OCI-LY7 (cell line): ENCODE data around the gene MAP1LC3B. TPM values are rescaled to one million over a fixed set of nuclear protein-coding genes. Genes with fewer than 3 reads are reported as not detected.
A peak's percentile ranks its signal among the peaks of the same experiment; 100 is the strongest.

Experiments used
- BruUV-seq: library from RNA; stranded (reverse); fragments of 400-500 nt; replicated peaks from 2 replicates; lab custom pipeline; 2021; lab: Mats Ljungman, UMichigan
- CTCF ChIA-PET: fragments of 300-600 bp; sonication (Branson Sonifier 250); formaldehyde crosslinking; loops from one replicate; lab custom pipeline; 2022; ENCODE audit warnings: antibody characterized with exemption; ENCODE audit not compliant: unreplicated experiment; lab: Charles Lee
- POLR2A ChIA-PET: fragments of 300-600 bp; sonication (Branson Sonifier 250); formaldehyde crosslinking; loops from one replicate; lab custom pipeline; 2022; ENCODE audit warnings: antibody characterized with exemption; lab: Charles Lee
- DNase-seq: peaks from one replicate; pipeline ENCODE4 v3.0.0-alpha.2; 2015; ENCODE audit warnings: low spot score
- H2AFZ ChIP-seq: fragments of 200-600 bp; sonication (generic), shearing (Covaris generic); 2 replicates; pipeline ENCODE4 v1.6.1; 2014; ENCODE audit warnings: mild to moderate bottlenecking, antibody characterized with exemption, low read length, moderate library complexity
- H3K27ac ChIP-seq: fragments of 200-600 bp; sonication (generic); 2 replicates; pipeline ENCODE4 v1.5.1; 2014; ENCODE audit warnings: mixed run types, low read depth, mild to moderate bottlenecking, moderate library complexity, low read length, inconsistent platforms; ENCODE audit not compliant: poor library complexity, severe bottlenecking
- H3K36me3 ChIP-seq: fragments of 200-600 bp; sonication (generic); 2 replicates; pipeline ENCODE4 v1.6.1; 2014; ENCODE audit warnings: mild to moderate bottlenecking, antibody characterized with exemption, low read length, moderate library complexity, mixed read lengths; ENCODE audit not compliant: insufficient read depth
- H3K4me1 ChIP-seq: fragments of 200-600 bp; sonication (generic); 2 replicates; pipeline ENCODE4 v1.5.1; 2014; ENCODE audit warnings: mild to moderate bottlenecking, low read length; ENCODE audit not compliant: insufficient read depth, poor library complexity, severe bottlenecking
- H3K4me2 ChIP-seq: fragments of 200-600 bp; sonication (generic); 2 replicates; pipeline ENCODE4 v1.6.1; 2014; ENCODE audit warnings: mild to moderate bottlenecking, low read length
- H3K4me3 ChIP-seq: fragments of 200-600 bp; sonication (generic); 2 replicates; pipeline ENCODE4 v1.5.1; 2014; ENCODE audit warnings: mild to moderate bottlenecking, low read depth, low read length; ENCODE audit not compliant: poor library complexity, severe bottlenecking
- H3K79me2 ChIP-seq: fragments of 200-600 bp; sonication (generic); 2 replicates; pipeline ENCODE4 v1.6.1; 2016; ENCODE audit warnings: low read depth, mild to moderate bottlenecking, low read length, moderate library complexity, mixed read lengths; ENCODE audit not compliant: insufficient read depth
- H3K9me2 ChIP-seq: fragments of 200-600 bp; sonication (generic); 2 replicates; pipeline ENCODE4 v1.6.1; 2016; ENCODE audit warnings: mild to moderate bottlenecking, low read length, mixed read lengths; ENCODE audit not compliant: insufficient read depth
- H3K9me3 ChIP-seq: fragments of 200-600 bp; sonication (generic); 2 replicates; pipeline ENCODE4 v1.6.1; 2014; ENCODE audit warnings: mild to moderate bottlenecking, mixed run types, low read length, mixed read lengths
- H4K20me1 ChIP-seq: fragments of 200-600 bp; sonication (generic); 2 replicates; pipeline ENCODE4 v1.6.1; 2014; ENCODE audit warnings: mild to moderate bottlenecking, antibody characterized with exemption, low read length, moderate library complexity, mixed read lengths; ENCODE audit not compliant: insufficient read depth
- CTCF ChIP-seq: fragments of 200-600 bp; sonication (generic); conservative IDR thresholded peaks from 2 replicates; pipeline ENCODE4 v1.5.1; 2014; ENCODE audit warnings: mild to moderate bottlenecking, antibody characterized with exemption, low read length, moderate library complexity, mixed read lengths
- EZH2phosphoT487 ChIP-seq: fragments of 200-600 bp; sonication (generic); IDR thresholded peaks from 2 replicates; pipeline ENCODE4 v1.6.1; 2018; ENCODE audit warnings: low read depth, borderline replicate concordance, mild to moderate bottlenecking, mixed run types, antibody characterized with exemption, low read length, moderate library complexity, mixed read lengths
- intact Hi-C: fragments of 100-400 bp; cut with micrococcal nuclease; formaldehyde crosslinking; loops from one replicate; pipeline ENCODE4 v1.10.0; 2022; ENCODE audit not compliant: unreplicated experiment
- total RNA-seq, 2 experiments: library from RNA; depleted of rRNA in 1 of 2; stranded (reverse); fragments of >200 nt in 1 of 2; shearing (Covaris generic) in 1 of 2; gene quantifications; 2 replicates each; pipeline ENCODE4 v1.2.3, GENCODE V29; 2014 to 2022

MAP1LC3B gene
- total RNA-seq, 2 experiments from 2014 or later, result 15.3 to 43.8 TPM

DNA sequence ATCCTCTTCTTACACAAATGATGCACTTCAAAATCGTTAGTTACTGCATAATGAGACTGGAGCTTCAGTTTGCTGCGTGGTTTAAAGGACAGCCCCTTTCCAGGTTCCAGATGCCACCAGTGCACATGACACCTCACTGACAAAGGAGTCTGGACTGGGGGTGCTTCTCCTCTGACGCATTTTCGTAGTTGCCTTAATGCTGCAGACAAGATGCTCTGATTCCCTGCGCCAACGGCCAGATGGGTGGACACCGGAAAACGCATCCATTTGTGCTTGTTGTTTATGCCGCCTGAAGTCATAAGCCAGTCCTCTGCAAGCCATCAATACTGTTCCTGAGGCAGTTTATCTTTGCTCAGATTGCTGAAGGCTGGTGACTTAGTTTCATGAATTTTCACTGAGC is 24.6 kb upstream of the MAP1LC3B start:
- H3K4me3 ChIP-seq, result no peak overlapping the region
- TF ChIP-seq CTCF, result no peak
- no peak for TF ChIP-seq EZH2phosphoT487
- H4K20me1 ChIP-seq, result no peaks in the 10 kb centered on the region

GRCh38 chr16:87368029-87368770 is 23.9 kb upstream of the MAP1LC3B start:
- Histone ChIP-seq H4K20me1 (no peaks in the 10 kb centered on the region), H3K27ac (no peak overlapping the region), H3K79me2 (peaks cover 16% of the 10 kb centered on the region; the same call in 1 of the 2 replicates), H3K4me3 (no peak overlapping the region), H3K36me3 (peaks cover 4% of the 10 kb centered on the region; the same call in 1 of the 2 replicates), H3K9me3 (no peaks in the 10 kb centered on the region), H3K4me2 (peak overlapping the region; percentile 15; the same call in 1 of the 2 replicates), H2AFZ (no peak overlapping the region), H3K9me2 (no peaks in the 10 kb centered on the region), H3K4me1 (peaks cover 24% of the 10 kb centered on the region)
- BruUV-seq, result no TSS peak
- POLR2A ChIA-PET, result interaction anchor here (0.7 kb wide), 1 partner anchor 582 kb away, joined by 3 read pairs; no protein-coding TSS in a partner anchor
- TF ChIP-seq EZH2phosphoT487, result no peak
- no peak for TF ChIP-seq CTCF
- DNase-seq, result peak; percentile 19
- CTCF ChIA-PET, result no interaction called here
- intact Hi-C loops, result no loop called here

More for the DNA sequence above, 24.6 kb upstream of the MAP1LC3B start:
- no TSS peak for BruUV-seq
- intact Hi-C loops, result no loop called here
- Histone ChIP-seq H3K4me1 (peaks cover 24% of the 10 kb centered on the region), H3K36me3 (peaks cover 4% of the 10 kb centered on the region; the same call in 1 of the 2 replicates), H2AFZ (no peak overlapping the region), H3K79me2 (peaks cover 16% of the 10 kb centered on the region; the same call in 1 of the 2 replicates), H3K9me3 (no peaks in the 10 kb centered on the region), H3K9me2 (no peaks in the 10 kb centered on the region), H3K27ac (no peak overlapping the region), H3K4me2 (no peak overlapping the region)
- ChIA-PET CTCF (no interaction called here), POLR2A (no interaction called here)
- DNase-seq, result no peak
